CD4-positive, alpha-beta T cell treated with Interleukin-15 for 4 hours (primary cell): Measurements from ENCODE around the gene LCE3C.
"Not testable (repeated sequence)": the region's sequence is repeated elsewhere in the genome, so short reads cannot be mapped to it uniquely, and the experiment has no call there.

Source experiments
- DNase-seq: peaks from one replicate; pipeline ENCODE4 v3.0.0-alpha.2; 2020; ENCODE audit warnings: low spot score

The LCE3C gene, protein sequence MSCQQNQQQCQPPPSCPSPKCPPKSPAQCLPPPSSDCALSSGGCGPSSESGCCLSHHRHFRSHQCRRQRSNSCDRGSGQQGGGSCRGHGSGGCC

DNA sequence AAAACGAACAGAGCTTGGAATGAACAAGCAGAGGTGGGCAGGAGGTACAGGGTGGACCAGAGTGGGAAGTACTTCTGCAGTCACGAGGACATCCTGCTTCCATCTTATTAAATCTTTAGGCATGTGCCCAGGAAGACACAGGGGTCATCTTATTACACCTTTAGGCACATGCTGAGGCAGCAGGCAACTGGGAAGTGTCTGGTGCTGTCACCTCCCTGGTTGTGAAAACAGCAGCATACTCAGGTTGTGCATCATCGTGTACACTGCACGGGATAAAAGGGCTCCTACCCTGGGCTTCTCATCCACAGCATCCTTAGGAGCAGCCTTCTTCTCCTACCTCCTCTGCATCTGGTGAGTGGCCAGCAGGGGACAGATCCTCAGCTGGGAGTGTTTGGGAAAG lies at the start of gene LCE3C:
Gene LCE3C, plus strand, starts transcription at position 301 of the 400 bp plus-strand sequence. CDS start 498 bp downstream, outside the sequence.
- no peak for DNase-seq

DNA sequence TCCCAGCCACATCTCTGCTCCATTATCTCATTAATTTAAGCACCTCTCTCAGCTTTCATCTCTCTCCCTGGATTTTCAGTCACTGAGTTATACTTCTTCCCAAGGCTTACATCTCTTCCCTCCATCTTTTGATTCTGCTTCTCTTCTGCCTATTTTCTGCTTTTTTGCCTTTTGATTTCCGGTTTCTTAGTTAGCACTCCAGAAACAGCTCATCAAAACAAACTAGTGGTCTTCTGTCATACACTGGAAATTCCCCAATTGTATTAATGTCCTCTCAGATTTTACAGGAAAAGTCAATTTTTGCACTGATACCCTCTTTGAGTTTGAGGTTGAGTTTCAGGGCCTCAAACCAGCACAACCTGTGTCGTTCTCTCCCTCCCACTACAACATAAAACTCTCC lies 34.9 kb upstream of the LCE3C start:
- no peak for DNase-seq

DNA sequence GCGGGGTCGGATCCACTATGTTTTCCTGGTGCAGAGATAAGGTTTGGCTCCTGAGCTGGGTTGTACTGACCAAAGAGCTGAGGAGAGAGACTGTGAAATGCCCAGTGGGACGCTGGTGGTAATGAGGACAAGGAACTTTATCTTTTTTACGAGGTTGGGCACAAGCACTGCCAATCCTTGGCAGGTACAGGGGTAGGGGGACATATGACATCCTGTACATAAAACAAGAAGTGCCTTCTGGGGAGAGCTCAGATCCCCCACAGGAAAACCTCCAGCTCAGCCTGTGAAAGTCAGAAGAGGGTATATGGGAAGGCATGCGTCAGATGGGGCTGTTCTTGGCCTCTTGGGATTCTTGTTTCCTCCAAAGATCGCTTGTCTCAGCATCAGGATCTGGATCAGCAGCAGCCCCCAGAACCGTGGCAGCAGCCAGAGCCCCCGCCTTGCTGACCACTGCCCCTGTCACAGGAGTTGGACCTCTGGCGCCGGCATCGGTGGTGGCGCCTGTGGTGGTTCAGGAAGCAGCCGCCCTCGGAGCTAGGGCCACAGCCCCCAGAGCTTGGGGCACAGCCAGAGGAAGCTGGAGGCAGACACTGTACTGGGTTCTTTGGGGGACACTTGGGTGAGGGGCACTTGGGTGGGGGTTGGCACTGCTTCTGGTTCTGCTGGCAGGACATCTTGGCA lies 34.4 kb upstream of the LCE3C start:
- DNase-seq: no peak

DNA sequence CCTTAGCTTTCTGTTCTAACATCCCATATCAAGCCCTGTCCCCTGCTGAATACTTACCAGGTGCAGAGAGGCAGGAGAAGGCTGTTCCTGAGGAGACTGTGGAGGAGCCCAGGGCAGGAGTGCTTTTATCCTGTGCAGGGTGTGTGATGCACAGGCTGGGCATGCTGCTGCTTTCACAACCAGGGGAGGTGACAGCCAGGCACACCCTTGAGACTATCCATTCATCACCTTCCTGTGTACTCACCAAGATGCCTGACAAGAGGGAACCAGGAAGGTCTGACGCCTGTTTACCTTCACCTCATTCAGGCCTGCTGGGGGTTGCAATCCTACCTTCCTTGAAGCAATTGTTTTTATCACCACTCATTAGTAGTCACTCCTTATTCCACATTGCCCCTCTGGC lies 33.4 kb upstream of the LCE3C start, which contains the start of gene LCE3E:
Gene LCE3E, minus strand, starts transcription at position 100 of the 400 bp plus-strand sequence. CDS start 572 bp downstream, outside the sequence.
- no peak for DNase-seq

DNA sequence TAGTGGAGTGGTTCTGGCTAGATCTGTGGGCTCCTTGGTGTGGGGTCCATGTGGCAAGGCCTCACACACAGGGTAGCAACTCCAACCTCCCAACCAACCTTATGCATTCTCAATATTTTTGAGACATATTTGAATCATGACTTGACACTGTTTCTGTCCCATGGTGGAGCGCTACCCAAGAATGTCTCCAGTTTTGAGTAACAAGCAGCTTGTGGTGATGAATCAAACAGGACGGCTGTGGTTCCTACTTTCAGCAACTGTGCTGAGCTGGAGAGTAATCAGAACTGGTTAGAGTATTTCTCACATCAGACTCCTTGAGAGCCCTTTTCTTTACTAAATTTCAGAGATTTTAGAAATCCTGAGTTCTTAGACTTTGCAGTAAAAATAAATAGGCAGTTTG lies 22.9 kb upstream of the LCE3C start:
- DNase-seq: no peak

DNA sequence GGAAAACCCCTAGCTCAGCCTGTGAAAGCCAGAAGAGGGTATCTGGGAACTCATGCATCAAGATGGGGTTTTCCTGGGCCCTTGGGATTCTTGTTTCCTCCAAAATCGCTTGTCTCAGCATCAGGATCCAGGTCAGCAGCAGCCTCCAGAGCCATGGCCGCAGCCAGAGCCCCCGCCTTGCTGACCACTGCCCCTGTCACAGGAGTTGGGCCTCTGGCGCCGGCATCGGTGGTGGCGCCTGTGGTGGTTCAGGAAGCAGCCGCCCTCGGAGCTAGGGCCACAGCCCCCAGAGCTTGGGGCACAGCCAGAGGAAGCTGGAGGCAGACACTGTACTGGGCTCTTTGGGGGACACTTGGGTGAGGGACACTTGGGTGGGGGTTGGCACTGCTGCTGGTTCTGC lies 20.5 kb upstream of the LCE3C start:
- DNase-seq: not testable (repeated sequence)

DNA sequence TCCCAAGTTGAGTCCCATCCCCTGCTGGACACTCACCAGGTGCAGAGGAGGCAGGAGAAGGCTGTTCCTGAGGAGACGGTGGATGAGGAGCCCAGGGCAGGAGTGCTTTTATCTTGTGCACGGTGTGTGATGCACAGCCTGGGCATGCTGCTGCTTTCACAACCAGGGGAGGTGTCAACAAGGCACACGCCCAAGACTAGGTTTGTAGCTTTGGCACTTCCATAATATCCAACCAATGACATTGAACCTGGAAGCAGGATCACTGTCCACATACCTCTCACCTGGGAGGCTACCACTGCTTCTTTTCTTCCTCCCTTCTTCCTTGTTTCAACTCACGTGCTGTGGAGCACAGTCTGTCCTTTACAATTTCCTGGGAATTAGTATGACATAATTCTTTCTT lies 19.6 kb upstream of the LCE3C start, which contains the start of gene LCE3D:
Gene LCE3D, minus strand, starts transcription at position 84 of the 400 bp plus-strand sequence. CDS start 580 bp downstream, outside the sequence.
- DNase-seq: no peak

DNA sequence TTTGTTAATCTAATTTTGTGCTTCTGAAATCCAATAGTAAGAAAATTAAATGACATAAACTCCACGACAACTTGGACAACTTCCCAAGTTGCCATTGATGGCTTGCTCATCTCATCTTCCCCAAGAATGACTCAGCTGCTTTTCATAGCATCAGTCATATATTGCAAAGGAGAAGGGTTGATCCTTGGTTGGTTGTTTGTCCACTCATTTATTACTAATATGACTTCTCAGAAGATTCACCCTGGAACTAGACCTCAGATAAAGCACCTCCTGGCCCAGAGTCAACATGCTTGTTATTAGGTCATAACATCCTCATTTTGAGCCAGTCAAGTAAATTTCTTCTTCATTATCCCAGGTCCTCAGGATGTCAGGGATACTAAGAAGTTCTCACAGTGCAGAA lies 17.4 kb upstream of the LCE3C start:
- DNase-seq: no peak

DNA sequence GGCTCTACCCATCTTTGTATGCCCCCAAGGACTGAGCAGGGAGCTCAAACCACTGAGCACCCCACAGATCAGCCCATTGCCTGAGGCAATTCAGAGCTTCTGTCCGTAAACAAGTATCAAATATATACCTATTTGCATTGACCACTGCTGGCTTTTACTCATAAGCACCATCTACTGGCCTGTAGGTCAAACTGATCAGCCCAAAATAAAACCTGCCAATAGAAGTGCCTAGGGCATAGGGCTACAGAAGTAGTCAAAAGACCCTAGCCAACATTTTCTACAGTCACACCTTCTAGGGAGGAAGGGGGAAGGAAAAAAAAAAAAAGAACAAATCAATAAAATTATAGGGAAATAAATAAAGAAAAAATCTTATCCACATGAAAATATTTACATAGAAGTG lies 14.4 kb upstream of the LCE3C start:
- DNase-seq: no peak

DNA sequence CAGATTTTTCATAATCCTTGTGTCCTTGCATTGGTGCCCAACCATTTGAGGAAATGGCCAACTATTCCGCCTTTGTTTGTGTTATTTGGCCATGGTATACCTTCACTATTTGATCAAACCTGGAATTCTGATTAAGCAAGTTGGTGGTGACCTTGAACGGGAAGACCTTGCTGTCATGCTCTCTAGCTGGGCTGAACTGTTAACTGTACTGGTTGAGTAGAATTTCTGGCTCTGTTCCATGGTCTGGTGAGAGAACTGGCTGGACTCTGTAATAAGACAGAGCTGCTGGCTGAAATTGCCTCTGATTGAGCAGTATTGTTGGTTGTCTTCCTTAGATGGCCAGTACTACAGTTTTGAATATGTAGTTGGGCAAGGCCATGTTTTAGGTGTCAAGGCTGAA lies 3.0 kb upstream of the LCE3C start:
- no peak for DNase-seq

DNA sequence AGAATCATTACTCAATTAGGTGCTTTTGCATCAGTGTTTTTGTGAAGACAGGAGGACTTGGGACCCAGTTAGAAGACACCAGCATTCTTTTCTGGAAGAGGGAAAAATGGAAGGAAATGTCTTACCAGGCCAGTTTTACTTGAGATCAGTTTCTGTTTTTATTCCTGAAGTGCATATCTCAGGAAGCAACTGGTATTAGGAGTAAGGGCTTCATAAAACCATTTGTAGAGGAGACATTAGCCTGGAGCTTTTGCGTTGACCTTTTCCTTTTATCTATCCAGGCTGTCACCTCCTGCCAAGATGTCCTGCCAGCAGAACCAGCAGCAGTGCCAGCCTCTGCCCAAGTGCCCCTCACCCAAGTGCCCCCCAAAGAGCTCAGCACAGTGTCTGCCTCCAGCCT lies 13.5 kb downstream of the LCE3C start, which contains the start of gene LCE3B:
Gene LCE3B, plus strand, starts transcription at position 301 of the 400 bp plus-strand sequence. Its CDS starts 0 bp downstream, at position 301.
- DNase-seq: no peak

DNA sequence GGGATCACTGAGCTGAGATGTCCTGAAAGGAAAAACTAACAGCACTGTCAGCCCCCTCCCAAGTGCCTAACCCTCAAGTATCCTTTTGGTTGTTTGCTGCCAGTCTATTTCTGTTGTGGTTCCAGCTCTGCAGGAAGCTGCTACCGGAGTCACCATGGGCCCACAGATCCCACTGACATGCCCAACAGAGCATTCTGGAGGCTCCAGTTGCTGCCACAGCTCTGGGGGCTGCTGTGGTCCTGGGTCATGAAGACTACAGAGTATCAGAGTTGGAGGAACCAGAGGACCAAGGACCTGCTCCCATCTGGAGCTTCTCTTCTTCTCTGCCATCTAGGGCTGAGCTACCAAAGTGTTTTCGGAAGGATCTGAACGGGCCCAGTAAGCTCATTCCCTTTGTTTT lies 22.0 kb downstream of the LCE3C start:
- no peak for DNase-seq

DNA sequence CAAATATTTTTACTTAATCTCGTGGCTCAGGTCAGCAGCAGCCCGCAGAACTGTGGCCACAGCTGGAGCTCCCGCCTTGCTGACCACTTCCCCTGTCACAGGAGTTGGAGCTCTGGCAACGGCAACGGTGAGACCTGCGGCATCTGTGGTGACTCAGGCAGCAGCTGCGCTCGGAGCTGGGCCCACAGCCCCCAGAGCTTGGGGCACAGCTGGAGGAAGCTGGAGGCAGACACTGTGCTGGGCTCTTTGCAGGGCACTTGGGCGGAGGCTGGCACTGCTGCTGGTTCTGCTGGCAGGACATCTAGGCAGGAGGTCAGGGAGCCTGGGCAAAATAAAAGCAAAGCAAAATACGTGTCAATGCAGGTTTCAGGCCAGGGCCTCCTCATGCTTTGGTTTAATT lies 22.8 kb downstream of the LCE3C start, which contains the start of gene LCE3A:
Gene LCE3A, minus strand, starts transcription at position 301 of the 400 bp plus-strand sequence. Its CDS starts 0 bp downstream, at position 301.
- DNase-seq: no peak

DNA sequence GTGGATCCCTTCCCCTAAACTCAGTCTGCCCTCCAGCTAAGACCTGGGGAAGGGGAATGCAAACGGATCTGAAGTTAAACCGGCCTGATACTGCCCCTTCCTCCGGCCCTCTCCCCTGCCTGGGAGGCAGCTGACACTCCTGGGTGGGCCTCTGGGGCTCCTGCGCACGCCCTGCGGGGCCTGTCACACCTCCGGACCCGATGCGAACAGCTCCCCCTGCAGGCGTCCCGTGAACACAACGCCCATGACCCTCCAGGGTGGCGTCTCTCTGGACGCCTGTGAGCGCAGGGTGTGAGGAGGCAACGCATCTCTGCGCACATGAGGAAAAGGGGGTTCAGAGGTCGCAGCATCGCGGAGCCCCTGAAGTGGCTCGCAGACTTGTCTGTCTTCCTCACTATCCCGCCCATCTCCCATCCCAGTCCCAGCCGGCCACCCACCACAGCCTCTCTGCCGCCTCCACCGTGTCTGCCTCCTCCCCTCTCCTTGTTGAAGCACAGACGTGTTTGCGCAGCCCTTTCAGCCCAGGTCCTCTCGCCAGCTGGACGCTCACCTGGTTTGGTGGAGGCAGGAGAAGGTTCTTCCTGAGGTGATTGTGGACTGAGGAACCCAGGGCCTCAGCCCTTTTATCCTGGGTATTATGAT lies 23.3 kb downstream of the LCE3C start:
- no peak for DNase-seq

DNA sequence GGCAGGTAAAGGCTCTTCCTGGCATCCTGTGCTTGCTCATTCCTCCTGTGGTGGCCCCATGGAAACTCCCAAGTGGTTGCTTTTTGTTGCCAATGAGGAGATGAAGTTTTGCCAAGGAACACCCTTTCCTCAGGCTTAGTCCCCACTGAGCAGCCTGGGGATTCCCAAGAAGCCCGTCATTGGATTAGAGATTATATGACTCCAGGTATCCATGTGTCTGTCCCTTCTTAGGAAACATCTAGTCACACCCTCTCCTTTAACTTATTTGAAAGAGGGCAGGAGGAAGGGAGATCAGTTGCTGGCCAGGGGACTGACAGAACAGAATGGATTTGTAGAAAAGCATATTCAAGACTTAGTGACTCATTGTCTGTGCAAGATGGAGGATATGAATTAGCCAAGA lies 26.7 kb downstream of the LCE3C start:
- no peak for DNase-seq

DNA sequence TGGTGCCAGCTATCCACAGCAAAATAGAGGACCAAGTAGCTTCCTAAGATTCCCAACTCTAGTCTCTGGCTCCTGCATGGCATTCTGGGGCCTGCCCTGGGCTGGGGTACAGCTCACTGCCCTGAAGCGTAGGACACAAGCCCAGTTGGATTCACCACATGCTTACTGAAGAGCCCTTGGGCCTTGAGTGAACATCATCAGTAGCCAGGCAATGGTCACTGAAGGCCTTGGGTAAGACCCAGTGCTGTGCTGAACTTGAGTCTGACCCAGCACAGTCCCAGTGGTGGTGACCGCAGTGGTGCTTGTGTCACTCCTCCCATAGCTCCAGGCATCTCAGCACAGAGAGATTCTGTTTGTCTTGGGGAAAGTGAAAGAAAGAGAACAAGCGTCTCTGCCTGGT lies 30.6 kb downstream of the LCE3C start:
- DNase-seq: no peak

DNA sequence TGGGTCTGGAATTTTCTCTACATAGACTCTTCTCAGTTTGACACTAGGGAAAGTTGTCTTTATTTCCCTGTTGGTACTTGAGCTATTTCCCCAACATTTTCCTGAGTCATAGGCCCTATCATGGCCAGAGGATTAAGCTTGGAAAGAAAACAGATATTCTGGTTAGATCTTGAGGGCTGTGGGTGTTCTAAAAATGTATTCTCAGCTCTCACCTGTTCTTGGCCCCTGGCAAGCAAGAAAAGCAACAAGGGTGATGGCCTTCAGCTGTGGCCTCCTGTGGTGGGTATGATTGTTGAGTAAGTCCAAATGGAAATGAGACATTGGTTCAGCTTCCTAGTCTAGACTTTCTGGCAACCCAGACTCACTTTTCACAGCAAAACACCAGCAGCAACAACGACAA lies 40.3 kb downstream of the LCE3C start:
- no peak for DNase-seq

DNA sequence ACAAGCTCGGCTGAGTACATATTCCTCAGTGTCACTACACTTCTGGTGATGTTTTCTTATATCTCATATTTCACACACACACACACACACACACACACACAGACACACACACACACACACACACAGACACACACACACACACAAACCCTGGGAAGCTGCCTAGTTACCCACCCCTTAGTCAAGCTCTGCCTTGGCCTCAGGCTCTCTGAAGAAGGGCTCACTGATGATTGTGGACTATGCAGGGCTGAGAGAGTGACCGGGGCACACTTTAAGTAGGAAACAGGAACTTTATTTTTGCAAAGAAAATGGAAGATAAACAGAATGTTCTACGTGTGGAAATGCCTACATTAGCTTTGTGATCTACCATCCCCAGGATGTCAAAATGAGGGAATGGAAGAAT lies 43.9 kb downstream of the LCE3C start:
- no peak for DNase-seq

DNA sequence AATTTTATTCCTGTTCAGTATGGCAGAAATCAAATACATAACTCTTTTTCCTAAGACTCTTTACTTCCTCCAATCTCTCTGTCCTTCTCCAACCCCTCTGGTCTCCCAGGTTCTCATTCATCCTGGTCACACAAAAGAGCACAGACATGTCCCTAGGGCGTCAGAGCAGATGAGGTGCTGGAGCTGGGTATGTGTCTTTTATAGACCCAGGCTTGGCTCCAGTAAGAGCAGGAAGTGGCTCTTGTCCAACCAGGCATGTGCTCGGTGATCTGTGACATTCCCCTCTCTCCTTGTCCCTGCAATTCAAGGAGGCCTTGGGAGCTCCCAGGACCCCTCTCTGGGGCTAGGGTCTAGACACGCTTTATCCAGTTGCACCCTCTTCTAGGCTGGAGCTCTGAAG lies 45.1 kb downstream of the LCE3C start:
- no peak for DNase-seq

DNA sequence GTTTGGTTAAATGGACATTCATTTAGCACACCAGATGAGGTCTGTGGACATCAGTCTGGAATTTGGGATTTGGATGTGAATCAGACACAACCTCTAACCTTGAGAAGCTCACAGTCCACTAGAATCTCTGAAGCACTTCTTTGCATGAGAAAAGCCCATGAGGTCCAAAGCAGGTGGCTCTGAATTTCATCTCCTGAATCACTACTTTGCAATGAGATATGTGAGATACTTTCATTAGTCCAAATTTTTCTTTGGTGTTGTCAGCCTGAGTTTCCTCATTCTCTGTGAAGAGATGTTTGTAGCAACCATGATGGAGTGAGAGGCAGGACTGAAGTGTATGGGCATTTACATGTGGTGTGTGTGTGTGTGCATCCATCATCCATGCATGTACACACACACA lies 46.6 kb downstream of the LCE3C start:
- no peak for DNase-seq
